ENCODE results near the gene KRTAP9-4.
A peak's percentile ranks its signal among the peaks of the same experiment; 100 is the strongest.
"Not testable (repeated sequence)": the region's sequence is repeated elsewhere in the genome, so short reads cannot be mapped to it uniquely, and the experiment has no call there.

Gene KRTAP9-4

GRCh38 chr17:41249637-41250240 is at the start of gene KRTAP9-4:
KRTAP9-4 (plus strand) TSS chr17:41249687; CDS start chr17:41249721, 34 bp downstream.
- not testable (repeated sequence) for DNase-seq

GRCh38 chr17:41211845-41212466 is 37.5 kb upstream of the KRTAP9-4 start:
- DNase-seq = peak; percentile 50

GRCh38 chr17:41212524-41213169 is 36.8 kb upstream of the KRTAP9-4 start:
- DNase-seq = no peak

- no peak for DNase-seq
These were observed 33.8 kb upstream of the KRTAP9-4 start for GRCh38 chr17:41215681-41216080.

DNA sequence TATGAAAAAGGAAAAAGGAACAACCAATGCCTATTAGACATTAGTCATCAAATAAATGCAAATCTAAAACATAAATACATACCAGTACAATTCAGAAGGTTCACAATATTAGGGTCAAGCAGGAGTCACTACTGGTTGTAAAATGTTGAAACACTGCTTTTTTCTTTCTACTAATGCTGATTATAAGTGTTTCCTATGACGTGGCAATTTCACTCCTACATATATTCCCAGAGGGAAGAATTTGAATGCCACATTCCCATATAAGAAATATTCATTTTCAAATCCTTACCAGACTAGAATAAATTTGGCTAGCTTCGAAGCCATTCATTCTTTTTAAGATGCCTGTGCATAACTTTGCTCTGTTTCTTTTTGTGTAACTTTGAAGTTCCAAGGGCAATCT is 25.7 kb upstream of the KRTAP9-4 start:
- DNase-seq = no peak

- DNase-seq = no peak
These were observed 23.4 kb upstream of the KRTAP9-4 start for GRCh38 chr17:41226051-41226450.

DNA sequence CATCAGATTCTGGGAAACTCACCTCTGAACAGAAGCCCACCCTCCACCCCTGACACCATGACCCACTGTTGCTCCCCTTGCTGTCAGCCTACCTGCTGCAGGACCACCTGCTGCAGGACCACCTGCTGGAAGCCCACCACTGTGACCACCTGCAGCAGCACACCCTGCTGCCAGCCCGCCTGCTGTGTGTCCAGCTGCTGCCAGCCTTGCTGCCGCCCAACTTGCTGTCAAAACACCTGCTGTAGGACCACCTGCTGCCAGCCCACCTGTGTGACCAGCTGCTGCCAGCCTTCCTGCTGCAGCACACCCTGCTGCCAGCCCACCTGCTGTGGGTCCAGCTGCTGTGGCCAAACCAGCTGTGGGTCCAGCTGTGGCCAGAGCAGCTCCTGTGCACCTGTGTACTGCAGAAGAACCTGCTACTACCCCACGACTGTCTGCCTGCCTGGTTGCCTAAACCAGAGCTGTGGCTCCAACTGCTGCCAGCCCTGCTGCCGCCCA is 22.8 kb upstream of the KRTAP9-4 start, which contains the start of gene KRTAP9-2:
Gene KRTAP9-2, plus strand, starts transcription at position 51 of the 498 bp plus-strand sequence. Its CDS starts 7 bp downstream, at position 58.
- DNase-seq = not testable (repeated sequence)

DNA sequence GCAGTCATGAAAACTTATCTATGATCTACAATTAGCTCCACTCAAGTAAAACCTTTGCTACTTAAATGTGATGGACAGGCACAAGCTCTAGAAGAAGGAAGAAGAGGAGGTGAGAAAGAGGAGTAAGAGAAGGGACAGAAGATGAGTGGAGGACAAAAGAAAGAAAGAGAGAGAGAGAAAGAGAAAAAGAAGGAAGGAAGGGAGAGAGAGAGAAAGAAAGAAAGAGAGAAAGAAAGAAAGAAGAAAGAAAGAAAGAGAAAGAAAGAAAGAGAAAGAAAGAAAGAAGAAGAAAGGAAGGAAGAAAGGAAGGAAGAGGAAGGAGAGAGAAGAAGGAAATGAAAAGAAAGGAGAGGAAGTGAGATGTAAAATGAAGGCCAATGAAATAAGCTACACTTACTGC is 19.4 kb upstream of the KRTAP9-4 start:
- DNase-seq = no peak

- DNase-seq = no peak
These were observed 17.8 kb upstream of the KRTAP9-4 start for GRCh38 chr17:41231731-41232130.

GRCh38 chr17:41232399-41233105 is 16.9 kb upstream of the KRTAP9-4 start, which contains the start of gene KRTAP9-3:
KRTAP9-3 (plus strand) TSS chr17:41232449; CDS start chr17:41232502, 53 bp downstream.
- not testable (repeated sequence) for DNase-seq

DNA sequence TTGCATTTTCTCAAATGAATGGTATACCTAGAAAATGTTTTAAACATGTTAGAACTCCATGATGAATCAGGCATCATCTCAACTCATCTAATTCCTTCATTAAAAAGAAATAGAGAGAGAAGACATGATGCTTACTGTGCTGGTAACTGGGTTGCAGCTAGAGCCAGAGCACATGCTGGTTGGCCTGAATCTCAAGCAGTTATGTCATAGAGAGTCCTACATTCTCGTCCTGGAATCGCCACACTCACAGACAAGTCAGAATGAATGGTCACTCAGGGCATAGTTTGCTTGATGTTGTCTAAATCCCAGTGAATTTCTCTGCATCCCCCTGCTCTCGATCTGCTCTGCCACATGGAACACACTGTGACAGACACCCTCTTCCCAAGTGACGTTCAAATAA is 12.4 kb upstream of the KRTAP9-4 start:
- not testable (repeated sequence) for DNase-seq

- DNase-seq = not testable (repeated sequence)
These were observed 11.5 kb upstream of the KRTAP9-4 start, which contains the start of gene KRTAP9-8 for GRCh38 chr17:41237949-41238437. KRTAP9-8 (plus strand) TSS chr17:41237999; CDS start chr17:41238052, 53 bp downstream.

DNA sequence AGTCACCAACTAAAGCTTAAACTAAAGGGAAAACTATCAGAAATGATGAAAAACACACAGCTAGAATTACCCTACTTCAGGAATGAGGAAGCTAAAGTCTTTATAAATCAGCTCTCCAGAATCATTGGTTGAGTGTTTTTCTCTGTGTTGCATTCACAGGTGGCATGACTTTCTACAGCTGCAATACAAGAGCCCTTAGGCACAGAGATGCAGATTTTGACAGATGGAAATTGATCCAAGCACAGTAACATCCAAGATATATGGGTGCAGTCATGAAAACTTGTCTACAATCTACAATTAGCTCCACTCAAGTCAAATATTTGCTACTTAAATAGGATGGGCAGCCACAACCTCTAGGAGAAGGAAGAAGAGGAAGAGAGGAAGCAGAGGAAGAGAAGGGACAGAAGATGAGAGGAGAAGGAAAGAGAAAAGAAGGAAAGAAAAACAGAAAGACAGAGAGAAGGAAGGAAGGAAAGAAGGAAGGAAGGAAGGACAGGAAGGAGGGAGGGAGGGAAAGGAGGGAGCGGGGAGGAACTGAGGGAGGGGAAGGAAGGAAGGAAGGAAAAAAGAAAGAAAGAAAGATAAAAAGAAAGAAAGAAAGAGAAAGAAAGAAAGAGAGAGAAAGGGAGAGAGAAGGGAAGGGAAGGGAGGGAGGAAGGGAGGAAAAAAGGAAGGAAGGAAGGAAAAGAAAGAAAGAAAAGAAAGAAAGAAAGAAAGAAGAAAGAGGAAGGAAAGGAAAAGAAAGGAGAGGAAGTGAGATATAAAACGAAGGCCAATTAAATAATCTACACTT is 2.3 kb upstream of the KRTAP9-4 start:
- DNase-seq = not testable (repeated sequence)

GRCh38 chr17:41251261-41251660 is 1.8 kb downstream of the KRTAP9-4 start:
- DNase-seq = no peak

GRCh38 chr17:41254861-41255260 is 5.4 kb downstream of the KRTAP9-4 start:
- DNase-seq = peak; percentile 18

DNA sequence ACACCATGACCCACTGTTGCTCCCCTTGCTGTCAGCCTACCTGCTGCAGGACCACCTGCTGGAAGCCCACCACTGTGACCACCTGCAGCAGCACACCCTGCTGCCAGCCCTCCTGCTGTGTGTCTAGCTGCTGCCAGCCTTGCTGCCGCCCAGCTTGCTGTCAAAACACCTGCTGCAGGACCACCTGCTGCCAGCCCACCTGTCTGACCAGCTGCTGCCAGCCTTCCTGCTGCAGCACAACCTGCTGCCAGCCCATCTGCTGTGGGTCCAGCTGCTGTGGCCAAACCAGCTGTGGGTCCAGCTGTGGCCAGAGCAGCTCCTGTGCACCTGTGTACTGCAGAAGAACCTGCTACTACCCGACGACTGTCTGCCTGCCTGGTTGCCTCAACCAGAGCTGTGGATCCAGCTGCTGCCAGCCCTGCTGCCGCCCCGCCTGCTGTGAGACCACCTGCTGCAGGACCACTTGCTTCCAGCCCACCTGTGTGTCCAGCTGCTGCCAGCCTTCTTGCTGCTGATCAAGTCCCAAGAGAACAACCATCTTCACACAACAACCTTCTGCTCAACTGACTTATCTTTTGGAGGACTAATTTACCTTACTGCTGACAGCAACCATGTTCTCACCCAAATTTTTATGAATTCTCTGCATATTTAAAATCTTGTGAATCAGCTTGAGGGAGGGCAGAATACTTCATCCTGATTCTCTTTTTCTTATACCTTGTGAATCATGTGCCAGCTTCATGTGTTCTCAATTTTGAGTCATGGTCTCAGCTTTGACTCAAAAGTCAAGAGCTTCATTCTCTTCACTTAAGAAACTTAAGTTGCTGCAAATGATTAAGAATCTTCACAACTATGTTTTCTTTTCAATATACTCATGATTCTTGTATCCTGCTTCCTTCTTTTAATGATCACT is 6.1 kb downstream of the KRTAP9-4 start, which contains the start of gene KRTAP9-9:
Gene KRTAP9-9, plus strand, starts transcription at position 4 of the 910 bp plus-strand sequence.
- peak; percentile 32 for DNase-seq

GRCh38 chr17:41256291-41256685 is 6.8 kb downstream of the KRTAP9-4 start:
- DNase-seq = peak; percentile 21

DNA sequence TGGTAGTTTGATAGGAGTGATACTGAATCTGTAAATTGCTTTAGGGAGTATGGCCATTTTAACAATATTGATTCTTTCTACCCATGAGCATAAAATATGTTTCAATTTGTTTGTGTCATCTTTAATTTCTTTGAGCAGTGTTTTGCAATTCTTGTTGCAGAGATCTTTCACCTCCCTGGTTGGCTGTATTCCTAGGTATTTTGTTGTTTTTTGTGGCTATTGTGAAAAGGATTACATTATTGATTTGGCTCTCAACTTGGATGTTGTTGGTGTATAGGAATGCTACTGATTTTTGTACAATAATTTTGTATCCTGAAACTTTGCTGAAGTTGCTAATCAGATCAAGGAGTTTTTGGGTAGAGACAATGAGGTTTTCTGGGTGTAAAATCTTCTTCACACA is 8.9 kb downstream of the KRTAP9-4 start:
- DNase-seq = no peak

DNA sequence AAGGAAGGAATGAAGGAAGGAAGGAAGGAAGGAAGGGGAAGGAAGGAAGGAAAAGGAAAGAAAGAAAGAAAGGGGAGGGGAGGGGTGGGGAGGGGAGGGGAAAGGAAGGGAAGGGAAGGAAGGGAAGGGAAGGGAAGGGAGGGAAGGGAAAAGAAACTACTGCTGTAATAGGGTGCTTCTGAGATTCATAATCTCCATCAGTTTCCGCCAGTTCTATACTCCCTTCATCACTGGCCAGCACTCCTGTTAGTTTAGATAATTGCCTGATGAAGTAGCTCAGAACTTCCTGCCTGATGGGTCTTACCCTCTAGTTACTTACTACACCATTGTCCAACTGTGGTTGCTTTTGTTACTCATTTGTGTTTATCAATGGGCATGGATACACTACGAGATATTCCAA is 13.7 kb downstream of the KRTAP9-4 start:
- DNase-seq = no peak

DNA sequence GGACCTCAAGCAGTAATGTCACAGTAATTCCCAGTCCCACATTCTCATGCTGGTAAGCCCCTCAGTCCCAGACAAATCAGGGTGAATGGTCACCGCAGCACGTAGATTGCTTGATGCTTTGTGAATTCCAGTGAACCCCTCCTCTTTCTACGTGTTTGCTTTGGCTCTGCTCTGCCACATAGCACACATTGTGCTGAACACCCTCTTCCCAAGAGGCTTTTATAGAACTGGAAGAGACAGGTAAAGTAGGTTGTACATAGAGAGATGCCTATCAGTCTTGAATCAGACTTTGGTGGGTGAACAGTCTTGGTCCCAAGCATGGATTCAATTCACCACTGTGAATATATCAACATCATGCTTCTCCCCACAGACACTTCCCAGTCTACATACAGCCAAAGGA is 15.1 kb downstream of the KRTAP9-4 start:
- no peak for DNase-seq

DNA sequence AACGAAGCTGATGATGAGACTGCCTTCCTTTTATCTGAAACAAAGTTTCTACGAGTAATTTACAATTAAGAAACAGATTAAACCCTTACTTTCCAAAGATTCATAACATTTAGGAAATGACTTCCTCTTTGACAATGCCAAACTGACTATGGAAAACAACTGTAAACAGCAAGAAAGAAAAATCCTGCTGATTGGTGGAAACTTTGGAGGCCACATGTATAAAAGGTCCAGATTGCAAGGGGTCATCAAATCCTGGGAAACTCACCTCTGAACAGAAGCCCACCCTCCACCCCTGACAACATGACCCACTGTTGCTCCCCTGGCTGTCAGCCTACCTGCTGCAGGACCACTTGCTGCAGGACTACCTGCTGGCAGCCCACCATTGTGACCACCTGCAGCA is 15.6 kb downstream of the KRTAP9-4 start, which contains the start of gene KRTAP9-6:
Gene KRTAP9-6, plus strand, starts transcription at position 301 of the 400 bp plus-strand sequence. Its CDS starts 0 bp downstream, at position 301.
- DNase-seq = no peak

Data from EL (cell line).